ENCODE data around the gene GDPD5. TPM values are rescaled to one million over a fixed set of nuclear protein-coding genes. Genes with fewer than 3 reads are reported as not detected.

Gene GDPD5
- total RNA-seq, 1 experiment from 2014 or later: 28.6 TPM

DNA sequence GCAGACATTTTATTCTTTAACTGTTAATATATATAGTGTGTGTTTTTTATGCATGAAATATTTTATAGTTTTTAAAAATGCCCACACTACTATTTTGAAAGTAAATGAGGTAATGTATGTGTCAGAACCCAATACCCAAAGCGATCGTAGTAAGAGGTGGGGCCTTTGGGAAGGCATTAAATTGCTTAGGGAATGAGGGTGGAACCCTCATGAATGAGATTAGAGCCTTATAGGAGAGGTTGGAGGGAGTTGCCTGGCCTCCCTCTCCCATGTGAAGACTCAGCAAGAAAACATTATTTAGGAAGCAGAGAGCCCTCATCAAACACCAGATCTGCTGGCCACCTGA, 103.9 kb downstream of the GDPD5 start:
- Histone ChIP-seq H3K36me3 (ENCODE audit: control insufficient read depth, insufficient read depth, low read length) (peaks cover 12% of the 10 kb centered on the region), H3K4me1 (peaks cover 63% of the 10 kb centered on the region), H3K9me3 (no peaks in the 10 kb centered on the region), H3K4me3 (ENCODE audit: low read depth, low read length) (no peak overlapping the region), H3K27me3 (replicated peaks; ENCODE audit: control insufficient read depth, insufficient read depth, low read length) (no peaks in the 10 kb centered on the region)
- Mint-ChIP-seq H3K4me3 (ENCODE audit: unreplicated experiment) (peak overlapping the region; percentile 66), H3K9me3 (ENCODE audit: unreplicated experiment) (no peaks in the 10 kb centered on the region), H3K27me3 (ENCODE audit: insufficient read depth, unreplicated experiment) (no peaks in the 10 kb centered on the region), H3K4me1 (ENCODE audit: low read depth, unreplicated experiment) (peaks cover 60% of the 10 kb centered on the region), H3K27ac (ENCODE audit: unreplicated experiment) (peak overlapping the region; percentile 92), H3K36me3 (ENCODE audit: insufficient read depth, unreplicated experiment) (peaks cover 87% of the 10 kb centered on the region)
- TF ChIP-seq, protein P1, sequence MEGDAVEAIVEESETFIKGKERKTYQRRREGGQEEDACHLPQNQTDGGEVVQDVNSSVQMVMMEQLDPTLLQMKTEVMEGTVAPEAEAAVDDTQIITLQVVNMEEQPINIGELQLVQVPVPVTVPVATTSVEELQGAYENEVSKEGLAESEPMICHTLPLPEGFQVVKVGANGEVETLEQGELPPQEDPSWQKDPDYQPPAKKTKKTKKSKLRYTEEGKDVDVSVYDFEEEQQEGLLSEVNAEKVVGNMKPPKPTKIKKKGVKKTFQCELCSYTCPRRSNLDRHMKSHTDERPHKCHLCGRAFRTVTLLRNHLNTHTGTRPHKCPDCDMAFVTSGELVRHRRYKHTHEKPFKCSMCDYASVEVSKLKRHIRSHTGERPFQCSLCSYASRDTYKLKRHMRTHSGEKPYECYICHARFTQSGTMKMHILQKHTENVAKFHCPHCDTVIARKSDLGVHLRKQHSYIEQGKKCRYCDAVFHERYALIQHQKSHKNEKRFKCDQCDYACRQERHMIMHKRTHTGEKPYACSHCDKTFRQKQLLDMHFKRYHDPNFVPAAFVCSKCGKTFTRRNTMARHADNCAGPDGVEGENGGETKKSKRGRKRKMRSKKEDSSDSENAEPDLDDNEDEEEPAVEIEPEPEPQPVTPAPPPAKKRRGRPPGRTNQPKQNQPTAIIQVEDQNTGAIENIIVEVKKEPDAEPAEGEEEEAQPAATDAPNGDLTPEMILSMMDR (IDR thresholded peaks at IDR 0.05; ENCODE audit: insufficient read depth in 1 of 2, low read depth in 1 of 2, low read length in 1 of 2, severe bottlenecking in 1 of 2, unreplicated experiment in 1 of 2): no peak
- intact Hi-C loops (cut with micrococcal nuclease; ENCODE audit: unreplicated experiment): loop anchor here (1.0 to 5.0 kb wide), 5 partner anchors 8 to 265 kb away; no protein-coding TSS in a partner anchor
- POLR2A ChIA-PET: interaction anchor here (0.9 to 2.2 kb wide), 10 partner anchors 8 to 365 kb away, joined by 3 to 12 read pairs (median 5); no protein-coding TSS in a partner anchor
- no peak for DNase-seq
- CTCF ChIA-PET: interaction anchor here (0.7 to 2.5 kb wide), 8 partner anchors 10 to 786 kb away, joined by 3 to 16 read pairs (median 6); no protein-coding TSS in a partner anchor
- no TSS peak for BruUV-seq (replicated peaks)

DNA sequence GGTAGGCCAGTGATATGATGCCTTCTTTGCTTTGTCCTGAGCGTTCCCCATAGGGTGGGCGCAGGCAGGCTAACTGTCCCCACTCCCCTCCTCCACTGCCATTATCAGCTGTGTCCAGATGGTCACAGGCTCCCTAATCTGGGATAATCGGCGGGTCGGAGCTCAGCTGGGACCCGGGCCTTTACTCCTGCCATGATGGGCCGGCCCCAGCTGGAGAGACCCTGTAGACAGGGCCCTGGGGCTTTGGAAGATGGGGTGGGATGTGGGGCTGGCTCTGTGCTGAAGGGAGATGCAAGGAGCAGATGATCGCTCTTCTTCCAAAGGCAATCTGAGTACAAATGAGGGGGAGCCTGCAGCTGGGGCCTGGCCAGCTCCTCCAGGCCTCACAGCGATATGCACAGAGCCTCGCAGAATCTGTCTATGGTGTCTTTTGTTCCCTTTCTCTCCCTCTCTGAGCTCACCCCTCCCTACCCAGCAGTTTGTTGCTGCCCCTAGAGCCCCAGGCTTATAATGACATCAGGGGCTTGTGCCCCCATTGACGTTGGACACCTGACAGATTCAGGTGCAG, 104.6 kb downstream of the GDPD5 start:
- intact Hi-C loops (cut with micrococcal nuclease; ENCODE audit: unreplicated experiment): loop anchor here (5.0 kb wide), 2 partner anchors 79 to 264 kb away; no protein-coding TSS in a partner anchor
- peaks cover 89% of the 10 kb centered on the region for H3K36me3 Mint-ChIP-seq (ENCODE audit: insufficient read depth, unreplicated experiment)
- Histone ChIP-seq H3K9me3 (no peaks in the 10 kb centered on the region), H3K4me3 (ENCODE audit: low read depth, low read length) (no peak overlapping the region), H3K36me3 (ENCODE audit: control insufficient read depth, insufficient read depth, low read length) (peaks cover 10% of the 10 kb centered on the region), H3K27me3 (replicated peaks; ENCODE audit: control insufficient read depth, insufficient read depth, low read length) (no peaks in the 10 kb centered on the region), H3K4me1 (peaks cover 63% of the 10 kb centered on the region)
- no peaks in the 10 kb centered on the region for H3K9me3 Mint-ChIP-seq (ENCODE audit: unreplicated experiment)
- ChIA-PET POLR2A (interaction anchor here (0.7 to 2.2 kb wide), 2 partner anchors 8 to 13 kb away, joined by 7 to 8 read pairs; no protein-coding TSS in a partner anchor), CTCF (interaction anchor here (1.0 to 2.5 kb wide), 4 partner anchors 11 to 138 kb away, joined by 3 to 12 read pairs (median 6); no protein-coding TSS in a partner anchor)
- H3K27ac Mint-ChIP-seq (ENCODE audit: unreplicated experiment): peak overlapping the region; percentile 92
- no peaks in the 10 kb centered on the region for H3K27me3 Mint-ChIP-seq (ENCODE audit: insufficient read depth, unreplicated experiment)
- H3K4me1 Mint-ChIP-seq (ENCODE audit: low read depth, unreplicated experiment): peaks cover 63% of the 10 kb centered on the region
- DNase-seq: no peak
- TF ChIP-seq, protein P1 (IDR thresholded peaks at IDR 0.05; ENCODE audit: insufficient read depth in 1 of 2, low read depth in 1 of 2, low read length in 1 of 2, severe bottlenecking in 1 of 2, unreplicated experiment in 1 of 2): no peak
- BruUV-seq (replicated peaks): no TSS peak
- H3K4me3 Mint-ChIP-seq (ENCODE audit: unreplicated experiment): peak overlapping the region; percentile 66

DNA sequence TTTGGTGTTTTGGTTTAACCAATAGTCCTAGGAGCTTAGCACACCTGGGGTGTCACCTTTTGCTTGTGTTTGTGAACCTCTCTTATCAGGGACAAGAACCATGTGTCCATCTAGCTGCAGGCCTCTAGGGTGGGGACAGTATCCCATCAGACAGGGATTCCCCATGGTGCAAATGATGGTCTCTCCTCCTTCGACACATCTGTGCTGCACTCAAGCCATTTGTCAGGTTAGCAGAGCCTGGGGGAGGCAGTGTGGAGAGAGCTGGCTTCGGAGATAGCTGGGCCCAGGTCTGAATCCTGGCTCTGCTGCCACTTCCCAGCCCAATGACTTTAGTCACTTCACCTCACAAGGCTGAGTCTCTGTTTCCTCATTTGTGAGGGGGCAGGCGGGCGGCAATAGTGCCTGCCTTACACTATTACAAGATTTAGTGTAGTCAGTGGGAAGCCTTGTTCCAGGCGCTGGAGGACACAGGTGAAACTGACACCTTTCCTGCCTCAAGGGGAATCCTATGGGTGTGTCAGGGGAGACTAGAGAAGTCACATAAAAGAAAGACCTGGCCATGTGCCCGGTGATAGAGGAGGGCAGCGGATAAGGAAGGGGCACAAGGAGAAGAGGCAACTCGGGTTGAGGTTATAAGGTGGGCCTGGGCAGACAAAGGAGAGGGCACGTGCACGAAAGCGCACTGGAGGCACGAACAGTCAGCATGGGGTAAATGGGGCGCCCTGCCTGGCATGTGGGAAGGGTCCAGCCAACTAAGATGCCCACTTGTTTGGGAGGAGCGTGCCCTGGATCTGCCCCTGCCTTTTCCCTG, 105.3 kb downstream of the GDPD5 start:
- TF ChIP-seq, protein P1 (IDR thresholded peaks at IDR 0.05; ENCODE audit: insufficient read depth in 1 of 2, low read depth in 1 of 2, low read length in 1 of 2, severe bottlenecking in 1 of 2, unreplicated experiment in 1 of 2): no peak
- Histone ChIP-seq H3K27me3 (replicated peaks; ENCODE audit: control insufficient read depth, insufficient read depth, low read length) (no peaks in the 10 kb centered on the region), H3K4me3 (ENCODE audit: low read depth, low read length) (no peak overlapping the region), H3K9me3 (no peaks in the 10 kb centered on the region), H3K4me1 (peaks cover 63% of the 10 kb centered on the region), H3K36me3 (ENCODE audit: control insufficient read depth, insufficient read depth, low read length) (peaks cover 10% of the 10 kb centered on the region)
- Mint-ChIP-seq H3K27me3 (ENCODE audit: insufficient read depth, unreplicated experiment) (no peaks in the 10 kb centered on the region), H3K27ac (ENCODE audit: unreplicated experiment) (peak overlapping the region; percentile 92), H3K36me3 (ENCODE audit: insufficient read depth, unreplicated experiment) (peaks cover 89% of the 10 kb centered on the region), H3K9me3 (ENCODE audit: unreplicated experiment) (no peaks in the 10 kb centered on the region), H3K4me3 (ENCODE audit: unreplicated experiment) (peak overlapping the region; percentile 66), H3K4me1 (ENCODE audit: low read depth, unreplicated experiment) (peaks cover 63% of the 10 kb centered on the region)
- POLR2A ChIA-PET: interaction anchor here (0.7 to 2.2 kb wide), 2 partner anchors 9 to 12 kb away, joined by 7 to 8 read pairs; no protein-coding TSS in a partner anchor
- DNase-seq: no peak
- BruUV-seq (replicated peaks): no TSS peak
- CTCF ChIA-PET: interaction anchor here (0.6 to 1.2 kb wide), 4 partner anchors 12 to 105 kb away, joined by 3 to 6 read pairs (median 4); partner anchors contain the start of gene GDPD5
- intact Hi-C loops (cut with micrococcal nuclease; ENCODE audit: unreplicated experiment): loop anchor here (5.0 kb wide), 2 partner anchors 78 to 263 kb away; no protein-coding TSS in a partner anchor

All from Caco-2 (cell line).